GM18867 (cell line): ENCODE results near the gene GRK1.
"Not testable (repeated sequence)": the region's sequence is repeated elsewhere in the genome, so short reads cannot be mapped to it uniquely, and the experiment has no call there.

Source experiments
- ATAC-seq: cut with Tn5 transposase; IDR thresholded peaks from one replicate; pipeline ENCODE4 v1.9.1; 2021; ENCODE audit warnings: mild to moderate bottlenecking, moderate library complexity; ENCODE audit not compliant: unreplicated experiment

Gene GRK1

DNA sequence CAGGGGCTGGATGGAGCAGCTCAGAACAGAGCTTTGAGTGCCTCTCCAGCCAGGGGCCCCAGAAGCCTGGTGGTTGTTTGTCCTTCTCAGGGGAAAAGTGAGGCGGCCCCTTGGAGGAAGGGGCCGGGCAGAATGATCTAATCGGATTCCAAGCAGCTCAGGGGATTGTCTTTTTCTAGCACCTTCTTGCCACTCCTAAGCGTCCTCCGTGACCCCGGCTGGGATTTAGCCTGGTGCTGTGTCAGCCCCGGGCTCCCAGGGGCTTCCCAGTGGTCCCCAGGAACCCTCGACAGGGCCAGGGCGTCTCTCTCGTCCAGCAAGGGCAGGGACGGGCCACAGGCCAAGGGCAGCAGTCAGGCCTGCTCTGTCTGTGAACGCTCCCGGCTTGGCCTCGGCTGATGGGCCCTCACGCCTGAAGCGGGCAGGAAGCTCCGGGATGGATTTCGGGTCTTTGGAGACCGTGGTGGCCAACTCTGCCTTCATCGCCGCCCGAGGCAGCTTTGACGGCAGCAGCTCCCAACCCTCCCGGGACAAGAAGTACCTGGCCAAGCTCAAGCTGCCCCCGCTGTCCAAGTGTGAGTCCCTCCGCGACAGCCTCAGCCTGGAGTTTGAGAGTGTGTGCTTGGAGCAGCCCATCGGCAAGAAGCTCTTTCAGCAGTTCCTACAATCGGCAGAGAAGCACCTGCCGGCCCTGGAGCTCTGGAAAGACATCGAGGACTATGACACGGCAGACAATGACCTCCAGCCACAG is at the start of gene GRK1:
TSS of gene GRK1 (plus strand) at position 269 of the 751 bp plus-strand sequence. CDS start at position 437, 168 bp downstream.
- ATAC-seq: no peak

DNA sequence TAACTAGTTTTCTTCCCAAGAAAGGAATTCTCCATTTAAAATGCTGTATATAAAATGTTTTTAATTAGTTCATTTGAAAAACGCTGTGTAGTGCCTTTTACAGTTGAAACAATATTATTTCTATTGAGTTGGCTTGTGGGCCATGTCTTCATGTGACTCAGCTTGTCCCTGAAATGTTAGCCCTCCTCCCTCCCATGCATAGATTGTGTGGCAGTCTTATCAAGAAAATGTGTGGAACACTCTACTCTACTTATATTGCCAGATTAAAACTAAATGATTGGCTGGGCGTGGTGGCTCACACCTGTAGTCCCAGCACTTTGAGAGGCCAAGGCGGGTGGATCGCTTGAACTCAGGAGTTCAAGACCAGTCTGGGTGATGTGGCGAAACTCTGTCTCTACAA is 49.1 kb upstream of the GRK1 start:
- ATAC-seq: no peak

DNA sequence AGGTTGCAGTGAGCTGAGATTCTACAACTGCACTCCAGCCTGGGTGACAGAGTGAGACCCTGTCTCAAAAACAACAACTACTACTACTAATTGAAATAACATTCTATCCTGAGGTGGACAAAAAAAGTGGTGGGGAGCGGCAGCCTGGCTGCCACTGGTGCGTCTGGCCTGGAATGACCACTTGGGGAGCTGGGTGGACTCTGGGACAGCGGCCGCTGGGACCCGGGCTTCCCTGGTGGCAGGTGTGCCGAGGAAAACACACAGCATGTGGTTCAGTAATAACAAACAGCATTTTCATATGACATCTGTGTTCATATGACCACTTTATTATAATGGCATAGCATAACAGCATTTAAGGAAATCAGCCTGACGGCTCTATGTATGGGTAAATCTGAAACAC is 48.6 kb upstream of the GRK1 start:
- no peak for ATAC-seq

DNA sequence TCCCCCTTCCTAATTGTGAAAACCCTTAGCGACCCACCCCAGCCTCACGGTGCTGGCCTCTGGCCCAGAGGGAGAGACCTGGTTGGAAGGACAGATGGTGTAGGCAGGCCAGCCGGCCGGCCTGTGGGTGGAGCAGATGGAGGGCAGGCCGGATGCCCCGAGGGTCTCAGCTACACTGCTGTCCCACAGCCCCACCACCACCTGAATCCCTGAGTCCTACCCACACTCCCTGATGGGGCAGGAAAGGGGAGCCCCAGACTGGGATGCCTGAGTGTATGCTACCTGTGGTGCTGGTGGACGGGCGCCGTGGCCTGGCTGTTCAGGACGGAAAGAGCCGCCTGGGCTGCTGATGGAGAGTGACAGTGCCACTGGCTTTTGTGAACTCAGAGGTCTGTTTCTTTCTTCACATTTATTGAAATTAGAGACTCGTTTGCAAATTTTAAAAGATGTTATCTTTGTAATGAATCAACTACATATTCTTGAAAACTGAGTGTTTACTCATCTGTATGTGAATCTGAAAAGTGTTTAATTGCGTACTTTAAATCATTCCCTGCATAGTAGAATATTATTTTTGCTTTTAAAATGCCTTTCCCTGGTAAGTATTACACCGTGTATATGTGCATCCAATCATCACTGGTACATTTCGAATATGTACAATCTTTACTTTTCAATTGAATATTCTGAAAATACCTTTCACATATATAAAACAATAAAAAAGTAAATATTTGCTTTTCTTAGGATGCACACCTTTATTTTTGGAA is 46.8 kb upstream of the GRK1 start:
- no peak for ATAC-seq

DNA sequence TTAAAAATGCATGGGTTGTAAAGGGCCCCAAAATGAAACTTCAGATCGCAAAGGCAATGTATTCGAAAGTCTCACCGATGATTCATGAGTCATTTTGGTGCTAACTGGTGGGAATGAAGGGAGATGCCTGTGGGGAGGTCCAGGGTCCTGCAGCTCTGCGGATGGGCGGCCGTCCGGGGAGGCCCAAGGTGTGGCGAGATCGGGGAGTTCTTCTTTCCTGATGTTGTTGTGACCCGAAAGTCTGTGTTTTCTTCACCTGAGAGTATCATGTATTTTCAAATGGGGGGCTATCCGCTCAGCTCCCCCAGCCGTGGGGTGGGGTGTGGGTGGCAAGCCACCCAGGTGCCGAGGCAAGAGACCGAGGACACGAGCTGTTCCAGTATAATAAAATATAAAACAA is 46.0 kb upstream of the GRK1 start:
- no peak for ATAC-seq

DNA sequence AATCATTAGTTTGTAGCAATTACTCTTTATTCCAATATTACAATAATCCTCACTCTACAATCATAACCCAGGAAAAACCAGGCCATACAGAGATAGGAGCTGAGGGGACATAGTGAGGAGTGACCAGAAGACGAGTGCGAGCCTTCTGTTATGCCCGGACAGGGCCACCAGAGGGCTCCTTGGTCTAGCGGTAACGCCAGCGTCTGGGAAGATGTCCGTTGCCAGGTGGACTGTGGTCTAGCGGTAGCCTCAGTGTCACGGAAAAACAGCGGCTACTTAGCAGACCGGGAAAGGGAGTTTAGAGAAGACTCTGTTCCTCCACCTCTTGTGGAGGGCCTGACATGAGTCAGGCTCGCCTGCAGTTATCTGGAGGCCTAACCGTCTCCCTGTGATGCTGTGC is 45.5 kb upstream of the GRK1 start:
- ATAC-seq: not testable (repeated sequence)

DNA sequence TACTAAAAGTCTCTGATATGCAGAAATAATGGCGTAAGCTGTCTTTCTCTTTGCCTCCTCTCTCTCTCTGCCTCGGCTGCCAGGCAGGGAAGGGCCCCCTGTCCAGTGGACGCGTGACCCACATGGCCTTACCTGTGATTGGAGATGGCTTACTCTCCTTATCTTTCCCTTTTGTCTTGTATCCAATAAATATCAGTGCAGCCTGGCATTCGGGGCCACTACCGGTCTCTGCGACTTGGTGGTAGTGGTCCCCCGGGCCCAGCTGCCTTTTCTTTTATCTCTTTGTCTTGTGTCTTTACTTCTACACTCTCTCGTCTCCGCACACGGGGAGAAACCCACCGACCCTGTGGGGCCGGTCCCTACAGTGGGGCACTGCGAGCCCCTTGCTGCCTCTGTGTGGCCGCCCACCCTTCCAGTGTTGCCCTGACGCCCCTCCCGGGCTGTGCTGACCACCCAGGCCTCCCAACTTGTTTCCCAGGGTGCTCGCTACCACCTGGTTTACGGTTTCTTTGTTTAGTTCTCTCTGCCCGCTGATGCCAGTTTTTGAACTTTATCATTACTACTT is 45.0 kb upstream of the GRK1 start:
- ATAC-seq: not testable (repeated sequence)

DNA sequence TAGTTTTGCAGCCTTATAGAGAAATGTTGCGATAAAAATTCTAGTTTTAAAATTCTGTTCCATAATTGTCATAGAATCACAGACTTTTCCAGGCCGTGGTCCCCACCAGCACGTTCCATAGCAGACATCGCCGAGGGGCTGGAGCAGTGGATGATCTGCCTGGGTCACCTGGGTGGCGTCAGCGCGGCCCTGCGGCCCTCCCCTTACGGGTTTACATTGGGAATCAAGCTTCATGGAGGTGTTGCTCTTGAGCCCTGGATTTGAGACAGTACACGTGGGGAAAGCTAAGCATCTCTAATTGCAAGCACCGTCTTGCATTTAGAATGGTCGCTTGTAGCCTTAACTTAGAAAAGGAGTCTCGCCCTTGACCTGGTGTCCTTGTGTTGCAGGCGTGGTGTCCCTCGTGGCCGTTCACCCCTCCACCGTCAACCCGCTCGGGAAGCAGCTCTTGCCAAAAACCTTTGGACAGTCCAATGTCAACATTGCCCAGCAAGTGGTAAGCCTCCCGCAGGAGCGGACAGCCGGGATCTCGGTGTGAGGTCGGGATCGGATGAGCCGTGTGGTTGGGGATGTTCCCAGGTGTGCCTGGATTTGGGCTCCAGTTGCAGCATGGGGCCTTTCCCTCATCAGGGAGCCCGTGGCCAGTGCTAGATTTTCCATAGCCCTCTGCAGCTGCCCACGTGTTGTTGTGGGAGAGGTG is 44.1 kb upstream of the GRK1 start:
- no peak for ATAC-seq

DNA sequence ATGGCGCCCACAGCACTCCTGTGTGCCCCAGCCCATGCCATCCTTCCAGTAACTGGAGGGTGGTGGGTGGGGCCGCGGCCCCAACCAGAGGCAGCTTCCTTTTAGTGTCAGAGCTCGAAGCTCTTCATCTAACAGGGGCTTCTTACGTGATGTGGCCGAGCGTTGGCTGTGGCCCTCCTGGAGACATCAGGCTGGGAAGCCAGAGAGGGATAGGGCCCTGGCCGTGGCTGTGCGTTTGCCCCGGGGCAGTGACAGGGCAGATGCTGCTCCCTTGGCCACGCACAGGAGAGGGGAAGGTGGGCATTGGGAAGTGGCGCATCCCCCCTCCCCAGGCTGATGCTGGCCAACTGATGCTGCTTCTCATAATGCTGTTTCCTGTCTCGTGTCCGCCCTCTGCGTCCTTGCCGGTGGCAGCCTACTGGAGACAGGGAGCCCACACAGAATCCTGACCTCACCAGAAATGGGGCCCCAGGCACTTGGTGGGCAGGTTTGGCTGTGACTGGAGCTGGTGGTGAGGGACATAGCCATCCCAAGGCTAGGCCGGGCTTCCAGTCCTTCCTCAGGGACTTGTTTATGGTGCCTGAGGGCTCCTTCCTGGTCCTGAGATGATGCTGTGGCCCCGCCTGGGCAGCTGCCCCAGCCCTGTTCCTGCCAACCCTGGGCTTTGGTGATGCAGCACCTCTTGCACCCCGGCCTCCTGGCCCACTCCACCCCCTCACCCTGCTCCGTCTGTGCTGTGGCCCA is 43.4 kb upstream of the GRK1 start:
- ATAC-seq: no peak

DNA sequence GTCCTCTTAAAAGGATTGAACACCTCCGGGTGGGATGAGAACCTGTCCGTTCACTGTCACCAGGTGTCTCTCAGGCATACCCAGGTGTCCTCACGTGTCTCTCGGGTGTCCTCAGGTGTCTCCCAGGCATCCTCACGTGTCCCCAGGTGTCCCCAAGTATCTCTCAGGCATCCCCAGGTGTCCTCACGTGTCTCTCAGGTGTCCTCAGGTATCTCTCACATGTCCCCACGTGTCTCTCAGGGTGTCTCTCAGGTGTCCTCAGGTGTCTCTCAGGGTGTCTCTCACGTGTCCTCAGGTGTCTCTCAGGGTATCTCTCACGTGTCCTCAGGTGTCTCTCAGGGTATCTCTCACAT is 42.8 kb upstream of the GRK1 start:
- ATAC-seq: no peak

DNA sequence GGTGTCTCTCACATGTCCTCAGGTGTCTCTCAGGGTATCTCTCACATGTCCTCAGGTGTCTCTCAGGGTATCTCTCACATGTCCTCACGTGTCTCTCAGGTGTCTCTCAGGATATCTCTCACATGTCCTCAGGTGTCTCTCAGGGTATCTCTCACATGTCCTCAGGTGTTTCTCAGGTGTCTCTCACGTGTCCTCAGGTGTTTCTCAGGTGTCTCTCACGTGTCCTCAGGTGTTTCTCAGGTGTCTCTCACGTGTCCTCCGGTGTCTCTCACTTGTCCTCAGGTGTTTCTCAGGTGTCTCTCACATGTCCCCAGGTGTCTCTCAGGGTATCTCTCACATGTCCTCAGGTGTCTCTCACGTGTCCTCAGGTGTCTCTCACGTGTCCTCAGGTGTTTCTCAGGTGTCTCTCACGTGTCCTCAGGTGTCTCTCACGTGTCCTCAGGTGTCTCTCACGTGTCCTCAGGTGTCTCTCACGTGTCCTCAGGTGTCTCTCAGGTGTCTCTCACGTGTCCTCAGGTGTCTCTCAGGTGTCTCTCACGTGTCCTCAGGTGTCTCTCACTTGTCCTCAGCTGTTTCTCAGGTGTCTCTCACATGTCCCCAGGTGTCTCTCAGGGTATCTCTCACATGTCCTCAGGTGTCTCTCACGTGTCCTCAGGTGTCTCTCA is 42.2 kb upstream of the GRK1 start:
- not testable (repeated sequence) for ATAC-seq

DNA sequence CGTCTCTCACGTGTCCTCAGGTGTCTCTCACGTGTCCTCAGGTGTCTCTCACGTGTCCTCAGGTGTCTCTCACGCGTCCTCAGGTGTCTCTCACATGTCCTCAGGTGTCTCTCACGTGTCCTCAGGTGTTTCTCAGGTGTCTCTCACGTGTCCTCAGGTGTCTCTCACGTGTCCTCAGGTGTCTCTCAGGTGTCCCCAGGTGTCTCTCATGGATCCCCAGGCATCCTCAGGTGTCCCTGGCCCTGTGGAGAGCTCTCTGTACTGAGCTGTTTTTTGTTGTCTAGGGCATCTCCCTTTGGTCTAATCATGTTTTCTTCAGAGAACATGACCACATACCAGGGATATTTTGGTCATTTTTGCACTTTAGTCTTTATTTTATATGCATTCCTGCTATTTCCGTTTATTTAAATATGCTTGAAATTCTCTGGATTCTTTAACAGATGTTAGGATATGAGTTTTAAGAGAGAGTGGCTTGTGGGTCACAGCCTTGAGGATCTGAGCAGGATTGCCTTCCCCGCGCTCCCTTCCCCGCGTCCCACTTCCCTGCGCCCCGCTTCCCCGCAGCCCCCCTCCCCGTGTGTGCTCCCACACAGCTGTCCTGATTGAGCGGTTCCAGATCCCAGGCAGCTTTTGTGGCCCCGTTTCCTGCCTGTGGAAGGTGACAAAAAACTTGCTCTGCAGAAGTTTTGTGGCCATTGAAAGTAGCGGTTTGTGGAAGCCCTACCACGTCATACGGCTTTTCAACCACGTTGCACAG is 40.9 kb upstream of the GRK1 start:
- ATAC-seq: no peak

DNA sequence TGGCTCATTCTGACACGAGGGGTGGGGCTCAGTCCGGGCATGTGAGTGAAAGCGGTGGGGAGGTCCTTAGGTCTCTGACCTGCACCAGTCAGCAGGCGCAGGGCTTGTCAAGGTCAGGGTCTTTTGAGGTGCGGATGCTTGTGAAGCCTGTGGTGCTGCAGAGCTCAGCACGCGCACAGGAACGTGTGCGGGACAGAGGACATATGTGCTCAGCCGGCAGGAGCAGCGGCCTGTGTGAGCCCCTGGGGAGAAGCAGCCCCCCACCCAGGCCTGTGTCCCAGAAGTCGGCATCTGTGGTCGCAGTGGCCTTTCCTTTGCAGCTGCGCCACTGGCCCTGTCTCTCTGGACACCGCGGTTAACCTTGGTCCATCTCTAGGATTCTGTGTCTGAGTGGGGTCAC is 39.9 kb upstream of the GRK1 start:
- ATAC-seq: no peak

DNA sequence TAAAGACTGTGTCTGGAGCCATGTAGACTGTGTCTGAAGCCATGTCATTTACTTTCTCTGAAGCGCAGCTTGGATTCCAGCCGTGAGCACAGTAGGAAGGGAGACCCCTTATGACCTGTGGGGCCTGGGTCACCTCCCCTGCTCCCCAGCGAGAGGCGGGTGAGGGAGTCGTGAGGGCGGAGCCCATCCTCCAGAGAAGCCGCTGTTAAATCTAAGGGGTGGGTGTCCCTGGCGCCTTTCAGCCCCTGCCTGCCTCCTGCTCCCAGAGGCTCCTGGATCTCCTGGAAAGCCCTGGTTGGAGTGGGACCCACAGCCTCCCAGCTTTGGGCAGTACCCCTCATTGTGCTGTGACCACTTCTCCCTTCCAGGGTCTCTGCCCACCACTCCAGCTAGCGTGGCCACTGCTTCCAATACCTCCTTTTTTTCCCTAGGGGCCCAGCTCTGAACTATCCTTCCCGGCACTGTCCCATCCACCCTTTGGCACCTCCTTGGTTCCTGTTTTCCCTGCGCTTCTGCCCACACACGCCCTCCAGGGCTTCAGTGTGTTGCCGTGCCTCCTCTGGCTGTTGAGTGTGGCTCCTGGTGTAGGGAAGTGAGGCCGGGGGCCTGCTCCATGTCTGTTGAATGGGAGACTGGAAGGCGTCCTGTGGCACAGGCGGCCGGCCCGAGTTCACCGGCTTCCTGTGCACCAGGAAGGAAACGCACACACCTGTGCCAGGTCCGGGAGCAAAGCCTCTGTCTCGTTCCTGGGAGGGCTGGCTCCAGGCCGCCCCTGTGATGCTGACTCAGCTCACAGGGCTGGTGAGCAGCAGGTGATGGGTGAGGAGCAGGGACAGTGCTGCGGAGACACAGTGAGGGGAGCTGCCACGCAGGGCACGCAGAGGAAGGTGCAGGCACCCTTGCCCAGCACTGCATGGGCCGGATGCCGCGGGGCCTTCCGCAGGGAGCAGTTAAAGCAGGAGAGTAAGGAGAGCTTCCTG is 38.4 kb upstream of the GRK1 start:
- no peak for ATAC-seq

DNA sequence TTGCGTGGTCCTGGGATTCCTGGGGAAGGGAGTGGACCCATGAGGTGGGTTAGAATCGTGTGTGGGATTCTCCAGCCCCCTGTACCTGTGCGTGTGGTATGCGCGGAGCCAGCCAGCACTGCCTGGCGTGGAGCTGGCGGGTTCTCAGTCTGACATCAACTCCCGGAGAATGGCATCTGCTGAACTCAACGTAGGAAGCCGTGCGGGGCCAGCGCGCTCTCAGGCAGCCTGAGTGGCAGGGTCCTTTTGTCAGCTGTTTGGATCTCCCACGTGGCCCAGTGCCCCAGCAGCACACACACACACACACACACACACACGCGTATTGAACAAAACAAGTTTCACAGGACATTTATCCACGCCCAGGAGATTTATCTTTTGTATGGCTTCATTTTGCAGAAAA is 37.2 kb upstream of the GRK1 start:
- no peak for ATAC-seq

DNA sequence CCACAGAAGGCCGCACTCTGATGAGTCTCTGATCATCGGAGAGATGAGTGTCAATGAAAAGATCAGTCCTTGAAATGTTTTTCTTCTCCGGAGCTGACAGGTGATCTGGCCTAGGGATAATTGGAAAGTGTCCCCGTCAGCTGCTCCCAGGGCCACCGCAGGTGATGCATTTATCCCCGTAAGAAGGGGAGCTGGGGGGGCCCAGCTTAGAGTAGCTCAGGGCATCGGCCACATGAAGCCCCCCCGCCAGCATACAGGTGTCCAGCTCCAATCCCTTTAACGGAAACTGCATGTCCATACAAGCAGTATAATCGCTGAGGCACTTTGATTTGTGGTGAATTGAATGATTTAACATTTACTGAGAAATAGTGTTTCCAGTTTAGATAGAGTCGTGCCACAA is 36.7 kb upstream of the GRK1 start:
- ATAC-seq: no peak

DNA sequence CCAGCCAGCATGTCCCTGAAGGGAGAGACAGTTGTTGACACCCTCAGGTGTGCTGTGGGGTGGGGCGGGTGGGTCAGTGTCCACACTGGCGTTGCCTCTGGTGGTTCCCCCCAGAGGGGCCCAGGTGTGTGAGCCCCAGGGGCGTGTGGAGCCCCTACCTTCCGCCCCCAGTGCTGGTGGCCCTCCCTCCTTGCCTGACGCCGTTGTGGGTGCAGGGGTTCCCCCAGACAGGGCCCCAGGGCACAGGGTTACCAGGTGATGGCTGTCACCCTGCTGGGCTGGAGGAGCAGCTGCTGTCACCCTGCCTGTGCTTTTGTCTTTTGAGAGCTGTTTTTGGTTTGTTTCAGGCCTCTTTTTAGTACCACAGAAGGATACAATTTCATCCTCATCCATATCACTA is 36.2 kb upstream of the GRK1 start:
- no peak for ATAC-seq

DNA sequence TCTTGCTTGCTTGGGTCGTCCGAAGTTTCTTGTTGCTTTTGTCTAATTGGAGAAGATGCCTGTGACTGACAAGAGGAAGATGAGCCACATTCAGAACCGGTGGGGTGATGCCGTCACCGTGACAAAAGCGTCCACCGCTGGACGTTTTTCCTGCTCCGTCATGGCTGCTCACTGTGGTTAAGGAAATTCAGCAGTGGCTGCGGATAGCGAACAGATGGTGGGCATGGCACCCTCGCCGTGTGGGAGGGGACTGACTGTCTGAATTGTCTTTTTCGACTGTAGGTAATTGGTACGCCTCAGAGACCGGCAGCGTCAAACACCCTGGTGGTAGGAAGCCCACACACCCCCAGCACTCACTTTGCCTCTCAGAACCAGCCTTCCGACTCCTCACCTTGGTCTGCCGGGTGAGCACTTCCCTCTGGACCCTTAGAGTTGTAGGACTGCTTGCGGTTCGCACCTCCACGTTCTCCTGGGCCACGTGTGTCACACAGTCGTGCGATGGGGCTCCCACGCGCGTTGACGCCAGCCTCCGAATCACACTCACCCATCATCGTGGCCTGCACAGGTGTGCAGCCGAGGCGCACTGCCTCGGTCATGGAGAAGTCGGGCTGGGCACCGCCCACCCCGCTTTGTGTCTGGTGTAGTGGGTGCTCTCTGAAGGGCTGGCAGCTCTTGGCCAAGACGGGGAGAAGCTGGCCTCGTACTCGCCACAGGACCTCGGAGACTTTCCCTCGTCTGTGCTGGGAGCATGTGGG is 35.5 kb upstream of the GRK1 start:
- ATAC-seq: no peak
